GM12878 (cell line): ENCODE results near the gene SIGLEC10. TPM values are rescaled to one million over a fixed set of nuclear protein-coding genes. Genes with fewer than 3 reads are reported as not detected.

ENCODE experiments used
- ATAC-seq: fragments of 200-7000 bp; cut with Tn5 transposase; 3 replicates; pipeline ENCODE4 v1.9.1; 2020; ENCODE audit warnings: mild to moderate bottlenecking, moderate library complexity
- BruUV-seq: library from RNA; stranded (reverse); fragments of 400-500 nt; replicated peaks from 2 replicates; lab custom pipeline; 2021; lab: Mats Ljungman, UMichigan
- CTCF ChIA-PET: fragments of 300-600 bp; sonication (Branson Sonifier 250); formaldehyde crosslinking; extraction: SDS; loops from one replicate; lab custom pipeline; 2021; ENCODE audit warnings: inconsistent platforms; lab: Yijun Ruan, JAX
- POLR2A ChIA-PET: fragments of 350-600 bp; formaldehyde crosslinking; extraction: SDS; loops from one replicate; lab custom pipeline; 2021; ENCODE audit warnings: inconsistent platforms; lab: Charles Lee
- RAD21 ChIA-PET: fragments of 300-600 bp; sonication (Branson Sonifier 250); formaldehyde crosslinking; loops from one replicate; lab custom pipeline; 2023; ENCODE audit warnings: antibody characterized with exemption; ENCODE audit not compliant: unreplicated experiment; lab: Charles Lee
- SMC1A ChIA-PET: fragments of 300-600 bp; sonication (Branson Sonifier 250); formaldehyde crosslinking; loops from one replicate; lab custom pipeline; 2023; ENCODE audit not compliant: unreplicated experiment, uncharacterized antibody; lab: Charles Lee
- DNase-seq: peaks from one replicate; pipeline ENCODE4 v3.0.0-alpha.2; 2011; ENCODE audit warnings: low read depth, low spot score
- FAIRE-seq: peaks from 3 replicates; lab custom pipeline; 2011; peaks lifted over from hg19 to GRCh38; lab: Jason Lieb, UNC
- H2AFZ ChIP-seq: 2 replicates; pipeline ENCODE4 v1.6.0; 2011; ENCODE audit warnings: low read depth, low read length, control low read depth; ENCODE audit not compliant: control insufficient read depth
- H3K27ac ChIP-seq: 2 replicates; pipeline ENCODE4 v1.5.1; 2011; ENCODE audit warnings: control low read depth; ENCODE audit not compliant: control insufficient read depth, insufficient read depth
- H3K27me3 ChIP-seq, 2 experiments: replicated peaks in 1 of 2; 2 replicates each; pipeline versions ENCODE4 v1.6.0 to v1.6.1; 2011; ENCODE audit warnings: low read length in 1 of 2; ENCODE audit not compliant: control insufficient read depth in 2 of 2, insufficient read depth in 2 of 2
- H3K36me3 ChIP-seq, 2 experiments: 2 replicates each; pipeline ENCODE4 v1.5.1; 2011; ENCODE audit warnings: low read length in 1 of 2; ENCODE audit not compliant: control insufficient read depth in 2 of 2, insufficient read depth in 2 of 2
- H3K4me1 ChIP-seq: 2 replicates; pipeline ENCODE4 v1.6.1; 2011; ENCODE audit warnings: mild to moderate bottlenecking, low read length, moderate library complexity, mixed read lengths; ENCODE audit not compliant: control insufficient read depth, insufficient read depth
- H3K4me2 ChIP-seq: 2 replicates; pipeline ENCODE4 v1.6.0; 2011; ENCODE audit warnings: control low read depth; ENCODE audit not compliant: control insufficient read depth, insufficient read depth
- H3K4me3 ChIP-seq: fragments of 200-600 bp; sonication (generic); 2 replicates; pipeline ENCODE4 v1.5.1; 2016
- H3K79me2 ChIP-seq: 2 replicates; pipeline ENCODE4 v1.6.0; 2011; ENCODE audit warnings: low read length; ENCODE audit not compliant: control insufficient read depth, insufficient read depth
- H3K9ac ChIP-seq: 2 replicates; pipeline ENCODE4 v1.8.0; 2011; ENCODE audit warnings: low read length, control low read depth, mixed read lengths; ENCODE audit not compliant: control insufficient read depth, insufficient read depth
- H3K9me3 ChIP-seq: replicated peaks from 3 replicates; pipeline ENCODE4 v1.5.1; 2011; ENCODE audit warnings: mild to moderate bottlenecking, low read length; ENCODE audit not compliant: control insufficient read depth, insufficient read depth
- H4K20me1 ChIP-seq: 2 replicates; pipeline ENCODE4 v1.6.0; 2011; ENCODE audit not compliant: control insufficient read depth, insufficient read depth
- ASH2L ChIP-seq: fragments of 300-600, 200-600 bp; sonication (generic); IDR thresholded peaks from 2 replicates; pipeline ENCODE4 v1.6.1; 2017; ENCODE audit warnings: low read depth, mild to moderate bottlenecking, borderline replicate concordance
- CHD2 ChIP-seq: IDR thresholded peaks from 2 replicates; pipeline ENCODE4 v1.6.1; 2011; ENCODE audit warnings: low read depth, low read length, improper control_type of control experiment, borderline replicate concordance
- E2F8 ChIP-seq: fragments of 450-650 bp; IDR thresholded peaks from 2 replicates; pipeline ENCODE4 v1.6.1; 2018; ENCODE audit warnings: mild to moderate bottlenecking, low read depth, moderate library complexity; ENCODE audit not compliant: partially characterized antibody
- ELK1 ChIP-seq: IDR thresholded peaks from 2 replicates; pipeline ENCODE4 v1.6.1; 2012; ENCODE audit warnings: low read depth, low read length, improper control_type of control experiment
- FOXM1 ChIP-seq: IDR thresholded peaks from 2 replicates; pipeline ENCODE4 v1.6.1; 2012; ENCODE audit warnings: low read depth, mild to moderate bottlenecking, inconsistent platforms, low read length, moderate library complexity
- KLF5 ChIP-seq: fragments of 450-650 bp; IDR thresholded peaks from 2 replicates; pipeline ENCODE4 v1.6.1; 2014; ENCODE audit warnings: mild to moderate bottlenecking; ENCODE audit not compliant: partially characterized antibody
- LARP7 ChIP-seq: fragments of 450-650 bp; IDR thresholded peaks from 2 replicates; pipeline ENCODE4 v1.6.1; 2017; ENCODE audit warnings: mild to moderate bottlenecking
- NFXL1 ChIP-seq: fragments of 450-650 bp; IDR thresholded peaks from 2 replicates; pipeline ENCODE4 v1.6.1; 2017; ENCODE audit warnings: antibody characterized with exemption, mild to moderate bottlenecking, borderline replicate concordance
- SIN3A ChIP-seq: IDR thresholded peaks from 2 replicates; pipeline ENCODE4 v1.6.1; 2012; ENCODE audit warnings: low read depth, low read length, improper control_type of control experiment
- YBX1 ChIP-seq: fragments of 450-650 bp; IDR thresholded peaks from 2 replicates; pipeline ENCODE4 v1.6.1; 2016; ENCODE audit warnings: antibody characterized with exemption
- ZBED1 ChIP-seq: IDR thresholded peaks from 2 replicates; pipeline ENCODE4 v1.6.1; 2016; ENCODE audit warnings: borderline replicate concordance
- ZBTB4 ChIP-seq: fragments of 450-650 bp; formaldehyde crosslinking; IDR thresholded peaks from 2 replicates; pipeline ENCODE4 v1.4.0; 2022; ENCODE audit warnings: mild to moderate bottlenecking, moderate library complexity
- ZNF687 ChIP-seq: fragments of 450-650 bp; IDR thresholded peaks from 2 replicates; pipeline ENCODE4 v1.6.1; 2017; ENCODE audit warnings: mild to moderate bottlenecking, moderate library complexity
- WGBS: methylation state at CpG from one replicate; pipeline ENCODE4 v1.1.6; 2016; ENCODE audit warnings: low lambda C conversion rate; ENCODE audit not compliant: insufficient replicate concordance, insufficient coverage; ENCODE audit errors: missing lambda C conversion rate; 5-methylcytosine and 5-hydroxymethylcytosine counted together
- in situ Hi-C: fragments of 300-500 bp; cut with MboI; formaldehyde crosslinking; loops from 9 replicates; pipeline ENCODE4 v1.14.3; 2018; ENCODE audit warnings: mixed read lengths
- intact Hi-C: fragments of 100-400 bp; cut with micrococcal nuclease; formaldehyde crosslinking; loops from one replicate; pipeline ENCODE4 v1.14.2; 2022; ENCODE audit not compliant: unreplicated experiment
- polyA plus RNA-seq, 11 experiments: library from polyadenylated mRNA; depleted of rRNA in 4 of 11; unstranded in 6 of 11; stranded (reverse) in 5 of 11; fragments of >200 nt; fragmentation: Nextera tagmentation in 4 of 11; fragmentation: Illumina TruSeq in 1 of 11; extraction: Ambion mirVana in 4 of 11; extraction: Trizol in 1 of 11; gene quantifications; 1 replicate in 1 of 11; 2 replicates in 10 of 11; pipeline versions ENCODE4 v1.2.1 to v1.2.3, GENCODE V29; 2011 to 2016; ENCODE audit warnings: inconsistent platforms in 2 of 11, missing spikeins in 2 of 11, low read depth in 1 of 11
- total RNA-seq, 4 experiments: library from RNA; depleted of rRNA in 3 of 4; stranded (reverse); fragments of >200 nt in 3 of 4; fragmentation: Illumina TruSeq in 1 of 4; extraction: Trizol in 1 of 4; gene quantifications; 2 replicates each; pipeline versions ENCODE4 v1.2.1 to v1.2.3, GENCODE V29; 2013 to 2021

SIGLEC10 gene
- total and polyA plus RNA-seq, 10 of the 15 experiments (the other 5 are each of a cell fraction or from before 2014, with no cell fraction given): 2.3 to 16.8 (median 7.8) TPM

- Histone ChIP-seq H3K4me3 (no peak overlapping the region), H3K79me2 (peaks cover 8% of the 10 kb centered on the region), H3K27me3 (no peaks in the 10 kb centered on the region), H3K9ac (no peak overlapping the region), H3K36me3 (no peaks in the 10 kb centered on the region), H3K27ac (no peak overlapping the region), H3K4me1 (peaks cover 45% of the 10 kb centered on the region), H3K9me3 (no peaks in the 10 kb centered on the region), H2AFZ (no peak overlapping the region), H4K20me1 (no peaks in the 10 kb centered on the region), H3K4me2 (no peak overlapping the region)
- no peak for FAIRE-seq
- ChIA-PET CTCF (interaction anchor here (3.7 kb wide), 1 partner anchor 23 kb away, joined by 14 read pairs; no protein-coding TSS in a partner anchor), SMC1A (no interaction called here), RAD21 (interaction anchor here (0.7 to 2.5 kb wide), 3 partner anchors 23 to 996 kb away, joined by 3 to 23 read pairs (median 8); no protein-coding TSS in a partner anchor), POLR2A (interaction anchor here (0.5 to 4.2 kb wide), 2 partner anchors 23 to 25 kb away, joined by 3 to 32 read pairs; no protein-coding TSS in a partner anchor)
- no TSS peak for BruUV-seq
- no peak for DNase-seq
- intact Hi-C loops (no loop called here), in situ Hi-C loops (loop anchor here (25.0 kb wide), 1 partner anchor 1034 kb away; the partner anchor contains the start of gene KCNC3)
- 73% methylated on average over 8 of the region's 8 CpGs for WGBS
- ATAC-seq: no peak
- TF ChIP-seq ELK1 (no peak), ZNF687 (no peak), ZBTB4 (CRISPR knock-in tag) (no peak), SIN3A (no peak), LARP7 (no peak), NFXL1 (no peak), E2F8 (no peak), ASH2L (no peak), FOXM1 (no peak), CHD2 (no peak), KLF5 (no peak), YBX1 (no peak), ZBED1 (no peak)
Measured at GRCh38 chr19:51371186-51371690, 46.2 kb downstream of the SIGLEC10 start.
